ENCODE measurements around the gene ADPRHL1.

The ADPRHL1 gene

DNA sequence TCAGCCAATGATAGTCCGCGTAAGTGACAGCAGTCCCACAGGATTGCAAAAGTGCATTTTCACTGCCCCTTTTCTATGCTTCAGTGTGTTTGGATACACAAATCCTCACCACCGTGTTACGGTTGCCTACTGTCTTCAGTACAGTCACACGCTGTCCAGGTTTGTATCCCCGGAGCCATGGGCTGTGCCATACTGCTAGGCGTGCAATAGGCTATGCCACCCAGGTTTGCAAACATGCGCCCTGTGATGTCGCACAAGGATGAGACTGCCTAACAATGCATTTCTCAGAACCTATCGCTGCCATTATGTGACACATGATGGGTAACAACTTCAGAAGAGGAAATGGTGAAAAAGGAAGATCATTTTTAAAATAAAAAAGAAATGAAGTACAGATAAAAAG is 16.8 kb upstream of the ADPRHL1 start:
- DNase-seq (ENCODE audit: low spot score) = no peak
- TF ChIP-seq, protein P1, sequence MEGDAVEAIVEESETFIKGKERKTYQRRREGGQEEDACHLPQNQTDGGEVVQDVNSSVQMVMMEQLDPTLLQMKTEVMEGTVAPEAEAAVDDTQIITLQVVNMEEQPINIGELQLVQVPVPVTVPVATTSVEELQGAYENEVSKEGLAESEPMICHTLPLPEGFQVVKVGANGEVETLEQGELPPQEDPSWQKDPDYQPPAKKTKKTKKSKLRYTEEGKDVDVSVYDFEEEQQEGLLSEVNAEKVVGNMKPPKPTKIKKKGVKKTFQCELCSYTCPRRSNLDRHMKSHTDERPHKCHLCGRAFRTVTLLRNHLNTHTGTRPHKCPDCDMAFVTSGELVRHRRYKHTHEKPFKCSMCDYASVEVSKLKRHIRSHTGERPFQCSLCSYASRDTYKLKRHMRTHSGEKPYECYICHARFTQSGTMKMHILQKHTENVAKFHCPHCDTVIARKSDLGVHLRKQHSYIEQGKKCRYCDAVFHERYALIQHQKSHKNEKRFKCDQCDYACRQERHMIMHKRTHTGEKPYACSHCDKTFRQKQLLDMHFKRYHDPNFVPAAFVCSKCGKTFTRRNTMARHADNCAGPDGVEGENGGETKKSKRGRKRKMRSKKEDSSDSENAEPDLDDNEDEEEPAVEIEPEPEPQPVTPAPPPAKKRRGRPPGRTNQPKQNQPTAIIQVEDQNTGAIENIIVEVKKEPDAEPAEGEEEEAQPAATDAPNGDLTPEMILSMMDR (IDR thresholded peaks at IDR 0.05) = no peak
- H3K4me3 ChIP-seq = no peak overlapping the region
- H3K27ac ChIP-seq = no peak overlapping the region

DNA sequence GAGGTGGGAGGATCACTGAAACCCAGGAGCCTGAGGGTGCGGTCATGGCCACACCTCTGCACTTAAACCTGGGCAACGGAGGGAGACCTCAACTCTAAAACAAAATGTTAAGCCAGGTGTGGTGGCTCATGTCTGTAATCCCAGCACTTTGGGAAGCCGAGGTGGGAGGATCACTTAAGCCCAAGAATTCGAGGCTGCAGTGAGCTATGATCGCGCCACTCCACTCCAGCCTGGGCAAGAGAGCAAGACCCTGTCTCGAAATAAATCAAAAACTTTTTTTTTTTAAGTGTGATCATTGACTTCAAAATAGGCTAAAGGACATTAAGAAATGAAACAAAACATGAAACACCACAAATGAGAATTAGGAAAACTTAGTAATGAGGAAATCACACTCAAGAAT is 16.3 kb upstream of the ADPRHL1 start:
- Histone ChIP-seq H3K4me3 (no peak overlapping the region), H3K27ac (no peak overlapping the region)
- TF ChIP-seq, protein P1 (IDR thresholded peaks at IDR 0.05) = no peak
- no peak for DNase-seq (ENCODE audit: low spot score)

DNA sequence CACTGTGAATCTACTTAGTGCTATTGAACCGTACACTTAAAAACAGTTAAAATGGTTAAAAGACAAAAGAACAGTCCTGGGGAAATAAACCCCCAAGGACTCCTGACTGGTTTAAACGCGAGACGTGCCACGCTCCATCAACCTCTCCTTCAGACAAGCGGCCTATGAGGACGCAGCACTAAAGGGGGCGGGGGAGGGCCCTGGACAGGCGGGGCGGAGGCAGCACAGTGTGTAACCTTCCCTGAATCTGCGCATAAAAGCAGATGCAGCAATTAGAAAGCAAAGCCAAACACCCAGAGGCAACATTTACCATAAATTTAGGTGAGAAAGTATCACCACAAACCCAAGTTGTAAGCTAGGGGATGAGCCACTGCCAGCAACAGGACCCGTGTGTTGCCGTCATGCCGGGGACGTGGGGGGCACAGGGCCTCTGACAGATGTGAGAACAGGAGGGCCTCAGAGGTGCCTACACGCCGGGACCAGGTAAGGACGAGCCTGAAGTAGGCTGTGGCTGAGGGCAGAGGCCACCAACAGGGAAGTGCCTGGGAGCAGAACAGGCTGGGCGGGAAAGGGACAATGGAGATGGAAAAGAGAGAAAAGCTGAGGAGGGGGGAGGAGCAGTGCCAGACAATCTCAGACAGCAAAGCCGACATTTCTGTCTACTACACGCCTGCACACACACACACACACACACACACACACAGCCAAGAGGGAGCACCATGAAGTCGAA is 15.3 kb upstream of the ADPRHL1 start:
- TF ChIP-seq, protein P1 (IDR thresholded peaks at IDR 0.05) = no peak
- Histone ChIP-seq H3K27ac (no peak overlapping the region), H3K4me3 (no peak overlapping the region)
- DNase-seq (ENCODE audit: low spot score) = no peak

DNA sequence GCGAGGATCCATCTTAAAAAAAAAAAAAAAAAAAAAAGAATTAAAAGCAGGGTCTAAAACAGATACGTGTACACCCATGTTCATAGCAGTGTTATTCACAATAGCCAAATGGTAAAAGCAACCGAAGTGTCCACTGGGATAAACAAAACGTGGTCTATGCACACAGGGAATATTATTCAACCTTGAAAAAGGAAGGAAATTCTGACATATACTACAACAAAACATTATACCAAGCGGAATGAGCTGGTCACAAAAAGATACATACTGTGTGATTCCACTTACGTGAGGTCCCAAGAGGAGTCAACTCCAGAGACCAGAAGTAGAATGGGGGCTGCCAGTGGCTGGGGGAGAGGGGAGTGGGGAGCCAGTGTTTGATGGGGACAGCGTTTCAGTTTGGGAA is 14.7 kb upstream of the ADPRHL1 start:
- TF ChIP-seq, protein P1 (IDR thresholded peaks at IDR 0.05) = no peak
- no peak overlapping the region for H3K27ac ChIP-seq
- no peak for DNase-seq (ENCODE audit: low spot score)
- no peak overlapping the region for H3K4me3 ChIP-seq

DNA sequence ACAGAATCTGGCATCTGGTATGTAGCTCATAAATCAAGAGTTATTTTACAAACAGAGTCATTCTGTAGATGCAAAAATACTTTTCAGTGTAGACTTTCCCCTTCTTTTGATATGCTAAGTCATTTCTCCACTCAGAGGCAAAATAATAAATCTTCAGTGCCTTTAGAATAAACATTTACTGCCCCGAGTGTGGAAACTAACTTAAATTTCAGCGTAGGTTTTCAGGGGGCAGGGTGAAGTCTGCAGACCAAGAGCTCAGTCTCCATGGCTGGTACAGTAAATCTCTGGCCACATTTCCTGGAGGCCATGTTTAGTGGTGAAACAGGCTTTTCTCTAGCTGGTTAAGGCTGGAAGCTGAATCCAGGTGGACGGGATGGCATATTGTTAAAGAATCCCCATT is 13.1 kb upstream of the ADPRHL1 start:
- DNase-seq (ENCODE audit: low spot score) = no peak
- no peak overlapping the region for H3K27ac ChIP-seq
- no peak overlapping the region for H3K4me3 ChIP-seq
- TF ChIP-seq, protein P1 (IDR thresholded peaks at IDR 0.05) = no peak

DNA sequence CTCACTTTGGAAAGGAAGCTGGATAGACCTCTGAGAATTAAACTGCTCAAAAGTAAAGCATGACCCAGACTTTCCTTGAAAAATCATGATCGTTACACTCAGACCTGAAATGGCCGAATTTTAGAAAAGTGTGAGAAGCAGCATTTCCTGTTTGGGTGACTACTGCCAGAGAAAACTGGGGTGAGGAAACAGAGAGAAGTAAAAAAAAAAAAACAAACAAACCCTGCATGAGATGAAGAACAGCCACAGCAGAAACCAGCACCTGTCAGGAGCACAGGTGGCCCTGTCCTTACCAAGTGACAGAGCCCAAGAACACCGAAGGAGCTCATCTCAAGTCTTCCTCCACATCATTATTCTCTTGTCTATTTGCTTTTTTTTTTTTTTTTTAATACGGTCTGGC is 12.0 kb upstream of the ADPRHL1 start:
- Histone ChIP-seq H3K4me3 (no peak overlapping the region), H3K27ac (no peak overlapping the region)
- TF ChIP-seq, protein P1 (IDR thresholded peaks at IDR 0.05) = no peak
- DNase-seq (ENCODE audit: low spot score) = no peak

DNA sequence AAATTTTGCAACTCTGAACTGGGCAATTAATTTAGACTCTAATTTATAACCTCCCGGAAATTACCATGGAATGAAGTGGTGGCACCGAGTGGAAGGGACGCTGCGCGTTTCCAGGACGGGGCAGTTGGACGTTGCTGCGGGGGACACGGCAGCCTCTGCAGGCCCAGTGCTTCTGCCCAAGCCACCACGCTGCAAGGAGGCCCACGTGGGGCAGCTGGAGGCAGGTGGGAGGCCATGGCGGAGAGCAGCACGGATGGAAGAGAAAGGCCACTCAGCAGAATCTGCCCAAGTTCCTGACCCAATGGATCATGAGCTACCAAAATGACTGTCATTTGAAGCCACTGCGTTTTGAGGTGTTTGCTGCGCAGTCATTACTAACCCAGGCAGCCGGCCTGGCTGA is 11.2 kb upstream of the ADPRHL1 start:
- no peak for DNase-seq (ENCODE audit: low spot score)
- Histone ChIP-seq H3K4me3 (no peak overlapping the region), H3K27ac (no peak overlapping the region)
- TF ChIP-seq, protein P1 (IDR thresholded peaks at IDR 0.05) = no peak
